AG08395 (cell line): ENCODE results near the gene SEZ6.

Source experiments
- DNase-seq: peaks from one replicate; pipeline ENCODE4 v3.0.0; 2012; ENCODE audit warnings: mixed read lengths, low spot score

Gene SEZ6

DNA sequence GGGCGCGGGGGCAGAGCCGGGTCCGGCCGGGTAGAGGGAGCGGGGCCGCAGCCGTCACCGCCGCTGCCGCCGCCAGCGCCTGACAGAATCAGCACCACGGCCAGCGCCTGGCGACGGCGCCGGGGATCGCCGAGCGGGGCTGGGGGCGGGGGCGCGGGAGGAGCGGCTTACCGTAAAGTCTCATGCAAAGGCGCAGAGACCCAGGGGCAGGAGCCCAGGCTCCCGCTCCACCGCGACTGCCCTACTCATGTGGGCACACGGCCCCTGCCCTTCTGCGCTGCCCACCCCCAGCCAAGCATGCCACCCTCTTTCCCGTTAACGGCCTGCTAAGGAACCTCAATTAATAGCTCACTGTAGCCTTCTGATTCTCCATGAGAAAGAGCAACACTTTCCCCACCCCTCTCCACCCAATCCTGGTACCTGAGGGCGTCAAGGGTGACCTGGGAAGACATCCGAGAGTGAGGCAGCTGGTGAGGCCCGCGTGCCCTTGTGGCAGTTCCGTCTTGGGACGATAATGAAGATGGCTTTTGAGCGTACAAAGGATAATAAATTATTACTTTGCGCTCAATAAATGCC lies at the start of gene SEZ6:
SEZ6 (minus strand) TSS at position 98 of the 576 bp plus-strand sequence. CDS start 164 bp downstream, outside the sequence.
- DNase-seq = peak; percentile 79

DNA sequence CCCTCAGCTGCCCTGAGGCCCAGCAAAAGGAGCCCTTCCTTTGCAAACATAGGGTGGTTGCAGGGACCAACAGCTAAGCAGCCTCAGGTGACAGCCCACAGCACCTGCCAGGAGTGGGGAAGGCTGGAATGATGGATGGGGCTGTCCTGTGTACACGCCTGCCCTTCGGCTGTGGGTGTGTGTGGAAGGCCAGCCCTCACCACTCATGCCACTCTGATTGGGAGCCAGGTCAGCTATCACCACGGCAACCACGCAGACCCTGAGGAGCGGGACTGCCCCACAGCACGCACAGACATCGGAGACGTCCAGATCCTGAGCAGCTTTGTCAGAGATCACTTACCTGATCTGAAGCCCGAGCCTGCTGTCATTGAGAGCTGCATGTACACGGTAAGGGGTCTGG lies 49.0 kb upstream of the SEZ6 start:
- DNase-seq = no peak

- DNase-seq = no peak
Measured at GRCh38 chr17:29051731-29052130, 45.9 kb upstream of the SEZ6 start.

GRCh38 chr17:29051194-29051593 lies 45.4 kb upstream of the SEZ6 start:
- DNase-seq = no peak

DNA sequence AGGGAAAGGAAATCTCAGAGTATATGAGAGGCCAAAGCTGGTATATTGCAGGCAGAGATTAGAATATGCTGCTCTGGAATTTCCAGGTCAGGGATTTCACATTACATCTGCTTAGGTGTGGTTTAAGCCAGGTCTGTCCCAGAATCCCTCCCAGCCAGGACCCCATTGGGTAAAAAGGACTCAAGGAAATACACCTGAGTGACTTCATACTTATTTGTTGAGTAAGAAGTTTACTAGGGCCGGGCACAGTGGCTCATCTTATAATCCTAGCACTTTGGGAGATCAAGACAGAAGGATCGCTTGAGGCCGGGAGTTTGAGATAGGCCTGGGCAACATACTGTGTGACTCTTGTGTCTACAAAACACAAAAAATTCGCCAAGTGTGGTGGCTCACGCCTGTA lies 44.3 kb upstream of the SEZ6 start:
- no peak for DNase-seq

- DNase-seq = no peak
Measured at GRCh38 chr17:29049541-29050145, 43.8 kb upstream of the SEZ6 start.

- DNase-seq = no peak
Measured at GRCh38 chr17:29048440-29049368, 42.9 kb upstream of the SEZ6 start.

- DNase-seq = no peak
Measured at GRCh38 chr17:29046473-29046839, 40.6 kb upstream of the SEZ6 start.

DNA sequence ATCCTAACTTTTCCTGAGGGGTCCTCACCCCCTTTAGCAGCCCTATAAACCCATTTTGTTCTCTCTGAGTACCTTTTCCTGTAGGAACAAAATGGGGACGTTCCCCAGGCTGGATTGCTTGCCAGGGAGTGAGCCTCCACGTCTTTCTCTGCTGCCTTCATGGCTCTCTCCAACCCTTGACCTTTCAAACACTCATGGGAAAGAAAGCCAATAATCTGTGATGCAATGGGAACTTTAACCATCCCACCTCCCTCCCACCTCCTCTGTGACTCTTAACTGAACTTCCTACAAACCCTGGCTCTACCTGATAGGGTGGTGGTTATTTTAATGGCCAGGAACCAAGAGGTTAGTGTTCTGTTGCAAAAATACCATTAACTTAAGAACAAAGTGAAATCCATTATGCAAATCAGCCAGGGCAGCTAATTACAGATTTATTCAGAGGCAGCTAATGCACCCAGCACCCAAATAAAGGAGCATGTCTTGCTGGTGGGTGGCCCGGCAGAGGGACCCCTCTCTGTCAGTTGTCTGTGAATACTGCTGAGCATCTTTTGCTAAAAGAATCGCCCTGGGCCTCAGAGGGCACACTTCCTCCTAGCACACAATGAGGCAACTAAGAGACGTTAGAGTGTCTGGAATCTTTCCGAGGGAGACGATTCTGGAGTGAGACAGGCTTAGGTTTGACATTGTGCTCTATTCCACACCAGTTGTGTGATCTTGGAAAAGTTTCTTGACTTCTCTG lies 40.1 kb upstream of the SEZ6 start:
- no peak for DNase-seq

GRCh38 chr17:29045026-29045425 lies 39.2 kb upstream of the SEZ6 start:
- no peak for DNase-seq

- no peak for DNase-seq
Measured at GRCh38 chr17:29043539-29044145, 37.8 kb upstream of the SEZ6 start.

GRCh38 chr17:29042679-29043538 lies 37.1 kb upstream of the SEZ6 start, which contains the start of gene PIPOX:
TSS of gene PIPOX (plus strand) at chr17:29043141. CDS start at chr17:29043226, 85 bp downstream.
- no peak for DNase-seq

- DNase-seq = no peak
Measured at GRCh38 chr17:29042026-29042678, 36.3 kb upstream of the SEZ6 start.

DNA sequence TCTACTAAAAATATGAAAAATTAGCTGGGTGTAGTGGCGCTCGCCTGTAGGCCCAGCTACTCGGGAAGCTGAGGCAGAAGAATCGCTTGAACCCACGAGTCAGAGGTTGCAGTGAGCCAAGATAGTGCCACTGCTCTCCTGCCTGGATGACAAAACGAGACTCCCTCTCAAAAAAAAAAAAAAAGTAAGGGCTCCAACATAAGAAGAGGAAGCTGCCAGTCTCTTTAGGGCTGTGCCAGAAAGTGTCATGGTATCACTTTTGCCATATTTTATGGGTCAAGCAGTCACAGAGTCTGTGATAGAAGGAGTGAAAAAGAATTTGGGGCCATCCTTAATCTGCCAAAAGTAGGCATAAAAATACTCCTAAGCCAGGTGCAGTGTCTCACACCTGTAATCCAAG lies 35.7 kb upstream of the SEZ6 start:
- no peak for DNase-seq

- DNase-seq = no peak
Measured at GRCh38 chr17:29041091-29041490, 35.3 kb upstream of the SEZ6 start.

- peak; percentile 65 for DNase-seq
Measured at GRCh38 chr17:29039764-29040598, 34.1 kb upstream of the SEZ6 start.

- no peak for DNase-seq
Measured at GRCh38 chr17:29038085-29038795, 32.4 kb upstream of the SEZ6 start.

GRCh38 chr17:29037739-29038084 lies 31.9 kb upstream of the SEZ6 start:
- DNase-seq = no peak

DNA sequence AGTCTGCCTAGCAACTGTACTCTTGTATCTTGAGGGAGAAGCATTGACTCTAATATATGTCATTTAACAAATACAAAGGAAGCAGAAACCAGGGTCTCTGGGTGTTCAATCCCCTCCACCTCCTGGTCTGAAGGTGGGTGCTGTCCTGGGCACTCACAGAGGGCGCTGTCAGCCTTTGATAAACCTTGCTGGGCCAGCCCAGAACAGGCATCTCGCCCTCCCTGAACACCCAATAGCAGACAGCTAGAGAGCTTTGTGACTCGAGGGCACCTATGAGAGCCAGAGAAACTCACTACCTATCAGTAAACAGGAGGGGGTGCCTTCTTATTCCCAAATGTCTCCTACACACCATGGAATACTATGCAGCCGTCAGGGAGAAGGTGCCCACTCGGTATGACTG lies 30.8 kb upstream of the SEZ6 start:
- DNase-seq = no peak
